A673 (cell line): ENCODE data around the gene TCF7L2. TPM values are rescaled to one million over a fixed set of nuclear protein-coding genes. Genes with fewer than 3 reads are reported as not detected.

Experiments used
- BruUV-seq: library from RNA; stranded (reverse); fragments of 400-500 nt; replicated peaks from 2 replicates; lab custom pipeline; 2021; lab: Mats Ljungman, UMichigan
- CTCF ChIA-PET: fragments of 300-600 bp; sonication (Branson Sonifier 250); formaldehyde crosslinking; loops from one replicate; lab custom pipeline; 2022; ENCODE audit warnings: antibody characterized with exemption; lab: Charles Lee
- POLR2A ChIA-PET: fragments of 300-600 bp; sonication (Branson Sonifier 250); formaldehyde crosslinking; loops from one replicate; lab custom pipeline; 2022; ENCODE audit warnings: antibody characterized with exemption; ENCODE audit not compliant: low non-redundant PET; lab: Charles Lee
- DNase-seq: peaks from one replicate; pipeline ENCODE4 v3.0.0-alpha.2; 2015; ENCODE audit warnings: low spot score
- H3K27ac ChIP-seq: fragments of 200-600 bp; sonication (generic); 2 replicates; pipeline ENCODE4 v1.5.1; 2016; ENCODE audit warnings: mixed run types, low read depth, mild to moderate bottlenecking, mixed read lengths, antibody characterized with exemption, low read length; ENCODE audit not compliant: poor library complexity, severe bottlenecking
- H3K27me3 ChIP-seq: fragments of 200-600 bp; sonication (generic); replicated peaks from 2 replicates; pipeline ENCODE4 v1.6.1; 2017; ENCODE audit warnings: mixed run types, low read depth, mild to moderate bottlenecking, mixed read lengths, antibody characterized with exemption, low read length; ENCODE audit not compliant: insufficient read depth, poor library complexity
- H3K36me3 ChIP-seq: fragments of 200-600 bp; sonication (generic); 2 replicates; pipeline ENCODE4 v1.6.1; 2016; ENCODE audit warnings: mixed run types, mild to moderate bottlenecking, mixed read lengths, antibody characterized with exemption, low read length; ENCODE audit not compliant: insufficient read depth, poor library complexity, severe bottlenecking
- H3K4me1 ChIP-seq: fragments of 200-600 bp; sonication (generic); 2 replicates; pipeline ENCODE4 v1.6.1; 2017; ENCODE audit warnings: mixed run types, mild to moderate bottlenecking, mixed read lengths, antibody characterized with exemption, low read length; ENCODE audit not compliant: insufficient read depth, poor library complexity, severe bottlenecking
- H3K4me3 ChIP-seq: fragments of 200-600 bp; sonication (generic); 2 replicates; pipeline ENCODE4 v1.5.1; 2016; ENCODE audit warnings: low read depth, mixed run types, mild to moderate bottlenecking, mixed read lengths, low read length; ENCODE audit not compliant: poor library complexity, severe bottlenecking
- H3K9me3 ChIP-seq: fragments of 200-600 bp; sonication (generic); 2 replicates; pipeline ENCODE4 v1.6.1; 2016; ENCODE audit warnings: mixed run types, low read depth, mild to moderate bottlenecking, mixed read lengths, antibody characterized with exemption, low read length; ENCODE audit not compliant: poor library complexity, severe bottlenecking
- CTCF ChIP-seq: fragments of 300-800, 200-600 bp; sonication (generic); conservative IDR thresholded peaks from 2 replicates; pipeline ENCODE4 v1.5.1; 2017; ENCODE audit warnings: low read depth, mild to moderate bottlenecking, antibody characterized with exemption, low read length, moderate library complexity, mixed read lengths
- EZH2 ChIP-seq: fragments of 200-600 bp; sonication (generic); IDR thresholded peaks from 2 replicates; pipeline ENCODE4 v1.6.1; 2017; ENCODE audit warnings: borderline replicate concordance, low read depth, mild to moderate bottlenecking, mixed read lengths, antibody characterized with exemption, low read length; ENCODE audit not compliant: poor library complexity, severe bottlenecking
- intact Hi-C: fragments of 100-400 bp; cut with micrococcal nuclease; formaldehyde crosslinking; loops from one replicate; pipeline ENCODE4 v1.10.0; 2022; ENCODE audit not compliant: unreplicated experiment
- total RNA-seq: library from RNA; stranded (reverse); gene quantifications from 2 replicates; pipeline ENCODE4 v1.2.3, GENCODE V29; 2021

The TCF7L2 gene
- total RNA-seq, 1 experiment from 2014 or later = 16.8 TPM

DNA sequence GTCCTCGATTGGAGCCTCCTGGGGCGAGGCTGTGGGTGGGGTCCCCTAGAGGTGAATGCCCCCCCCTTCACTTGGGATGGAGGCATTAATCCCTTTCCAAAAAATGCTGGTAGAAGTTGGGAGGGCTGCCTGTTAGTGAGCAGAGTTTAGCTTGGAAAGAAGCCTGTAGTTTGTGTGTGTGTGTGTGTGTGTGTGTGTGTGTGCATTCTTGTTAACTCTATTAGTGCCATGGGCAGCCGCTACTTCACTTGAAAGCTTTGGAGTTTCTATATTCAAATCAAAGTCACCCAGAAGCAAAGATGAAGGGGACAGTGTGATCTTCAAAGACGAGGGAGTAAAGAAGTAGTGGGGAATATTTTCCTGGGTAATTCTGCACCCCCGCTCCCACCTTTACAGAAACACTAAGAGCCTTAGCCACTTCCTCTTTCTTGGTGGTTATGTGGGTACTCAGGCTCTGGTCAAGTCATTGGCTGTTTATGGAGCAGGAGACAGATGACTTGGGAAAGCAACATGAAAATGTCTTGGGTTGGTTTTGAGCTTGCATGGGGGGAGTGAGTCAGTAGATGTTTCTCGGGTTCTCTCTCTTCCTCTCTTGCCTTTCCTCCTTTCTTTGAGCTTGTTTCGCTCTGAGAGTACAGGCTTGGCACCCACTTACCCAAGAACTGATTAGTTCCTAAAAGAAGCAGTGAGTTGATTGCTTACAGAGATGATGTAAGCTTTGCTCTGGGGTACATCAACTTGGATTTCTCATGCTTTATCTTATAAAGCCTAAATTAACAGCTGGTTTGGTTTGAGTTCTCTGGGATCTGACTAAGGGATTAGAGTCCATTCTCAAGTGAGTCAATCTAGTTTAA lies 35.9 kb downstream of the TCF7L2 start:
- TF ChIP-seq EZH2 = no peak
- H3K4me1 ChIP-seq = peaks cover 31% of the 10 kb centered on the region
- DNase-seq = no peak
- H3K4me3 ChIP-seq = no peak overlapping the region
- H3K36me3 ChIP-seq = no peaks in the 10 kb centered on the region
- no TSS peak for BruUV-seq
- no peak overlapping the region for H3K27ac ChIP-seq
- POLR2A ChIA-PET = interaction anchor here (0.6 kb wide), 1 partner anchor 27 kb away, joined by 3 read pairs; no protein-coding TSS in a partner anchor
- CTCF ChIA-PET = no interaction called here
- no peaks in the 10 kb centered on the region for H3K9me3 ChIP-seq
- intact Hi-C loops = no loop called here
- H3K27me3 ChIP-seq = no peaks in the 10 kb centered on the region

DNA sequence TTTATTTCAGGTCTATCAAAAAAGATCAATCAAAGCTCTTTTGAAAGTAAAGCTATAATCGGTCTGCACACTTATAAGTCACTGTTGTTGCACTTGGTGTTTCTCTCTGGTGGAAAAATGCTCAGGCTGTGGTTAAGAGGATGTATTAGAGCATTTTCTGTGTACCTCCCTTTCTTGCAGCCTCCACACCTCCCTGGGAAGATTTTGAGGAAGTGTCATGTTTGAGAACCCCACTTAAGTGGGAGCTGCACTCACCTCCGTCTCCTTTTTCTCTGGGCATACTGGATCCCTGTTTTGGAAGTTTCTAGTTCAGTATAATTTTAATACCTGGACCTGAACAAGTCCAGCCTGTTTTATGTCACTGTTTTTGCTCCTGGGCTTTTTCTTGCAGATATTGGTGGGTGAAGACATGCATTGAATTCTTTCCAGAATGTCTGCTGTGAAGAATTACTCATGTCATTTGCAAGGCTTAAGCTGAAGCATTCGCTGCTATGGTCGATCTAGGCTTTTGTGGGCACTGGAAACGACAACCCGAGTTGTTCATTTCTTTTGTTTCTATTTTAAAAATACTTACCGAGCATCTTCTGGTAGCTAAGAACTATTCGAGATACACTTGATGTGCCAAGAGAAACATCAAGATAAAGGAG lies 36.6 kb downstream of the TCF7L2 start:
- Histone ChIP-seq H3K9me3 (no peaks in the 10 kb centered on the region), H3K36me3 (no peaks in the 10 kb centered on the region), H3K27ac (no peak overlapping the region), H3K4me3 (no peak overlapping the region), H3K27me3 (no peaks in the 10 kb centered on the region), H3K4me1 (peaks cover 31% of the 10 kb centered on the region)
- BruUV-seq = no TSS peak
- intact Hi-C loops = no loop called here
- POLR2A ChIA-PET = interaction anchor here (0.6 kb wide), 1 partner anchor 28 kb away, joined by 3 read pairs; no protein-coding TSS in a partner anchor
- CTCF ChIA-PET = no interaction called here
- DNase-seq = no peak
- no peak for TF ChIP-seq CTCF
- no peak for TF ChIP-seq EZH2

DNA sequence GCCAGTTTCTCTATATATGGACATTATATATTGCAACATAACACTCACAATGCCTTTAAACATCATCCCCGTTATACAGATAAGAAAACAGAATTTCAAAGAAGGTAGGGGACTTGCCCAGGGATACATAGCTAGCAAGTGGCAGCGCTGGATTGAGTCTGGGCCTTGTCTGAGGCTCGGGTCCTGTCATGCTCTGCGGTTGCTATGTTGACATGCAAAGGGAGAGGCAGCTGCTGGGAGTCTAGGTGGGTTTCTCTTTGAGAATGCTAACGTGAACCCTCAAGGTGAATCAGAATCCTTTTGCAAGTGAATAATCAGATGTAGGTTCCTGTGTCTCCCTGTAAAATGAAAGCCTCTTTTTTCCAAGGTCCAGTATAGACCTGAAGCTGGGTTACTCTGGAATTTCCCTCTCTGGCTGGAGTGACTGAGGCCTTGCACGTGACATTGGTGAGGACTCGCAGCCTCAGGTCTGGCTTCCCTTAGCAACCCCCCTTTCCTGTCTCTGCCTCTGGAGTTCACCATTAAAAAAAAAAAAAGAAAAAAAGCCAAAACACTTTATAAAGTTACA lies 38.9 kb downstream of the TCF7L2 start:
- peaks cover 25% of the 10 kb centered on the region for H3K4me1 ChIP-seq
- no peaks in the 10 kb centered on the region for H3K36me3 ChIP-seq
- no peaks in the 10 kb centered on the region for H3K9me3 ChIP-seq
- TF ChIP-seq CTCF = no peak
- TF ChIP-seq EZH2 = no peak
- DNase-seq = no peak
- H3K27ac ChIP-seq = no peak overlapping the region
- intact Hi-C loops = no loop called here
- BruUV-seq = no TSS peak
- POLR2A ChIA-PET = no interaction called here
- H3K27me3 ChIP-seq = no peaks in the 10 kb centered on the region
- CTCF ChIA-PET = no interaction called here
- H3K4me3 ChIP-seq = no peak overlapping the region
